Tibial nerve (tissue), 4 donors: ENCODE measurements around the gene TEC. TPM values are rescaled to one million over a fixed set of nuclear protein-coding genes. Genes with fewer than 3 reads are reported as not detected.

Experiments
- DNase-seq, 2 donors: peaks; one replicate each; pipeline ENCODE4 v3.0.0-alpha.2; 2019; ENCODE audit warnings: low spot score in 2 of 2
- H3K27ac ChIP-seq, 4 donors: fragments of 200-600 bp; sonication (generic) in 3 of 4; one replicate each; pipeline ENCODE4 v1.5.1; 2017 to 2019; ENCODE audit warnings: mild to moderate bottlenecking in 1 of 4
- H3K27me3 ChIP-seq, 2 donors: fragments of 200-600 bp; sonication (generic) in 1 of 2; one replicate each; pipeline versions ENCODE4 v1.5.1 to v1.6.0; 2017 to 2019
- H3K36me3 ChIP-seq, 3 donors: fragments of 200-600 bp; sonication (generic); one replicate each; pipeline ENCODE4 v1.5.1; 2018 to 2019
- H3K4me1 ChIP-seq, 4 donors: fragments of 200-600 bp; sonication (generic) in 3 of 4; one replicate each; pipeline ENCODE4 v1.5.1; 2017 to 2019
- H3K4me3 ChIP-seq, 4 donors: fragments of 200-600 bp; sonication (generic) in 3 of 4; one replicate each; pipeline ENCODE4 v1.5.1; 2017 to 2019; ENCODE audit warnings: mild to moderate bottlenecking in 1 of 4, moderate library complexity in 1 of 4
- H3K9me3 ChIP-seq, 4 donors: fragments of 200-600 bp; sonication (generic) in 3 of 4; one replicate each; pipeline ENCODE4 v1.5.1; 2017 to 2019
- CTCF ChIP-seq, 5 experiments: fragments of 200-600 bp in 3 of 5; fragments of 450-650 bp in 2 of 5; sonication (generic) in 3 of 5; IDR thresholded peaks; one replicate each; pipeline ENCODE4 v1.5.1; 2016 to 2019; ENCODE audit warnings: antibody characterized with exemption in 5 of 5, mild to moderate bottlenecking in 3 of 5, moderate library complexity in 2 of 5
- EP300 ChIP-seq, 2 donors: sonication (generic); formaldehyde crosslinking; IDR thresholded peaks; one replicate each; pipeline ENCODE4 v1.6.1; 2017; ENCODE audit warnings: antibody characterized with exemption in 2 of 2, mild to moderate bottlenecking in 1 of 2
- POLR2A ChIP-seq, 2 donors: fragments of 450-650 bp; IDR thresholded peaks; one replicate each; pipeline ENCODE4 v1.6.1; 2017; ENCODE audit warnings: antibody characterized with exemption in 2 of 2, mild to moderate bottlenecking in 2 of 2, moderate library complexity in 2 of 2
- WGBS, 2 donors: methylation state at CpG; one replicate each; pipeline ENCODE4 v1.1.5; 2018; 5-methylcytosine and 5-hydroxymethylcytosine counted together
- small RNA-seq: library from RNA; depleted of rRNA; stranded (forward); fragments of <200 nt; gene quantifications from one replicate; pipeline ENCODE3, GENCODE V24; 2016
- total RNA-seq, 4 donors: library from RNA; depleted of rRNA; stranded (reverse); fragments of >200 nt; gene quantifications; one replicate each; pipeline ENCODE4 v1.1.0, GENCODE V29; 2016

Gene TEC
- total RNA-seq, 4 donors from 2014 or later, result 3.1 to 8.0 (median 5.0) TPM

- H3K4me1 ChIP-seq, result no peaks in the 10 kb centered on the region
- H3K9me3 ChIP-seq, result no peaks in the 10 kb centered on the region
- H3K4me3 ChIP-seq, result no peak overlapping the region
- no peak for DNase-seq
- no peaks in the 10 kb centered on the region for H3K36me3 ChIP-seq
- TF ChIP-seq CTCF (IDR thresholded peaks at IDR 0.05), result no peak
- TF ChIP-seq POLR2A (IDR thresholded peaks at IDR 0.05), result no peak
- no peak for TF ChIP-seq EP300 (IDR thresholded peaks at IDR 0.05)
- H3K27me3 ChIP-seq, result no peaks in the 10 kb centered on the region
- no peak overlapping the region for H3K27ac ChIP-seq
- 73 to 78% methylated on average over 5 of the region's 5 CpGs for WGBS, 2 donors
Observed at GRCh38 chr4:48090621-48091020, 179.0 kb downstream of the TEC start.

- H3K4me1 ChIP-seq, result no peaks in the 10 kb centered on the region
- H3K9me3 ChIP-seq, result no peaks in the 10 kb centered on the region
- 67 to 68% methylated on average over 8 of the region's 8 CpGs for WGBS, 2 donors
- no peaks in the 10 kb centered on the region for H3K27me3 ChIP-seq
- no peak for DNase-seq
- TF ChIP-seq EP300 (IDR thresholded peaks at IDR 0.05) (no peak), POLR2A (IDR thresholded peaks at IDR 0.05) (no peak), CTCF (IDR thresholded peaks at IDR 0.05) (no peak)
- no peaks in the 10 kb centered on the region for H3K36me3 ChIP-seq
- H3K27ac ChIP-seq, result no peak overlapping the region
- H3K4me3 ChIP-seq, result no peak overlapping the region
Observed at GRCh38 chr4:48085821-48086589, 183.6 kb downstream of the TEC start.

Small RNAs within 50 kb of the gene (small RNA-seq; reads per million reads assigned to genes)
- not detected for gene RF00019
- not detected for gene RF00026
- not detected for gene RNU6-838P

Other genes with a start within 250 kb of the TEC start
- gene TXK, start 135.6 kb downstream of the TEC start, total RNA-seq, result under 1 TPM in 3 of 4 donors, not detected in 1; 0.22 to 0.84 (median 0.30) TPM
- gene SLAIN2, start 71.7 kb upstream of the TEC start, total RNA-seq, result 10 to 100 TPM; 23.4 to 53.8 (median 33.8) TPM
- gene SLC10A4, start 213.5 kb upstream of the TEC start, total RNA-seq, result under 1 TPM in 1 of 4 donors, not detected in 3; 0.90 TPM
- 1 to 10 TPM in 1 of 4 donors, not detected in 3; 1.3 TPM for gene ZAR1, start 220.4 kb upstream of the TEC start, total RNA-seq